Measurements from ENCODE around the gene NEDD4L.

Gene NEDD4L

GRCh38 chr18:58216071-58216481 is 172.1 kb downstream of the NEDD4L start:
- TF ChIP-seq GLIS3 (CRISPR knock-in tag; IDR thresholded peaks at IDR 0.05) (no peak), CSDC2 (CRISPR knock-in tag; IDR thresholded peaks at IDR 0.05) (no peak), PPARA (CRISPR knock-in tag; IDR thresholded peaks at IDR 0.05; ENCODE audit: borderline replicate concordance) (no peak), PATZ1 (CRISPR knock-in tag; IDR thresholded peaks at IDR 0.05; ENCODE audit: borderline replicate concordance) (no peak), TOX (CRISPR knock-in tag; IDR thresholded peaks at IDR 0.05; ENCODE audit: borderline replicate concordance) (no peak), ZNF565 (CRISPR knock-in tag; conservative IDR thresholded peaks at IDR 0.05; ENCODE audit: low read depth) (no peak), BACH2 (CRISPR knock-in tag; IDR thresholded peaks at IDR 0.05; ENCODE audit: borderline replicate concordance) (no peak), CSRNP3 (CRISPR knock-in tag; IDR thresholded peaks at IDR 0.05) (no peak), ZNF8 (CRISPR knock-in tag; IDR thresholded peaks at IDR 0.05) (no peak), OSR1 (CRISPR knock-in tag; IDR thresholded peaks at IDR 0.05) (no peak), CREB5 (CRISPR knock-in tag; IDR thresholded peaks at IDR 0.05; ENCODE audit: low read depth) (no peak)
- no peak; the same call in 1 of the 3 replicates for ATAC-seq

- TF ChIP-seq ZFP3 (CRISPR knock-in tag; IDR thresholded peaks at IDR 0.05), result no peak
- no peak for TF ChIP-seq SNAI2 (CRISPR knock-in tag; IDR thresholded peaks at IDR 0.05)
- TF ChIP-seq RARB (CRISPR knock-in tag; IDR thresholded peaks at IDR 0.05), result no peak
- no peak for TF ChIP-seq CSRNP3 (CRISPR knock-in tag; IDR thresholded peaks at IDR 0.05)
- TF ChIP-seq ZC3H10 (CRISPR knock-in tag; IDR thresholded peaks at IDR 0.05), result no peak
- no peak for TF ChIP-seq ESRRG (CRISPR knock-in tag; IDR thresholded peaks at IDR 0.05)
- no peak for TF ChIP-seq CREB5 (CRISPR knock-in tag; IDR thresholded peaks at IDR 0.05; ENCODE audit: low read depth)
- TF ChIP-seq ZNF565 (CRISPR knock-in tag; conservative IDR thresholded peaks at IDR 0.05; ENCODE audit: low read depth), result no peak
- no peak for TF ChIP-seq GLIS3 (CRISPR knock-in tag; IDR thresholded peaks at IDR 0.05)
- no peak for ATAC-seq
Measured at GRCh38 chr18:58217052-58217451, 173.0 kb downstream of the NEDD4L start.

GRCh38 chr18:58218117-58218516 is 174.1 kb downstream of the NEDD4L start:
- ATAC-seq, result no peak
- no peak for TF ChIP-seq ZFP3 (CRISPR knock-in tag; IDR thresholded peaks at IDR 0.05)
- no peak for TF ChIP-seq ZNF565 (CRISPR knock-in tag; conservative IDR thresholded peaks at IDR 0.05; ENCODE audit: low read depth)
- TF ChIP-seq TSHZ2 (CRISPR knock-in tag; IDR thresholded peaks at IDR 0.05), result no peak
- no peak for TF ChIP-seq ZC3H10 (CRISPR knock-in tag; IDR thresholded peaks at IDR 0.05)
- no peak for TF ChIP-seq TOX (CRISPR knock-in tag; IDR thresholded peaks at IDR 0.05; ENCODE audit: borderline replicate concordance)
- no peak for TF ChIP-seq CREB5 (CRISPR knock-in tag; IDR thresholded peaks at IDR 0.05; ENCODE audit: low read depth)
- TF ChIP-seq POU6F1 (CRISPR knock-in tag; IDR thresholded peaks at IDR 0.05; ENCODE audit: borderline replicate concordance, low read depth), result no peak
- no peak for TF ChIP-seq ESRRG (CRISPR knock-in tag; IDR thresholded peaks at IDR 0.05)
- TF ChIP-seq BACH2 (CRISPR knock-in tag; IDR thresholded peaks at IDR 0.05; ENCODE audit: borderline replicate concordance), result no peak
- TF ChIP-seq GLIS3 (CRISPR knock-in tag; IDR thresholded peaks at IDR 0.05), result no peak
- TF ChIP-seq OSR1 (CRISPR knock-in tag; IDR thresholded peaks at IDR 0.05), result no peak
- TF ChIP-seq CSRNP3 (CRISPR knock-in tag; IDR thresholded peaks at IDR 0.05), result no peak
- no peak for TF ChIP-seq ZNF8 (CRISPR knock-in tag; IDR thresholded peaks at IDR 0.05)
- TF ChIP-seq RARB (CRISPR knock-in tag; IDR thresholded peaks at IDR 0.05), result no peak
- no peak for TF ChIP-seq SNAI2 (CRISPR knock-in tag; IDR thresholded peaks at IDR 0.05)
- TF ChIP-seq ARNTL (CRISPR knock-in tag; IDR thresholded peaks at IDR 0.05; ENCODE audit: borderline replicate concordance, low read depth), result no peak
- TF ChIP-seq TCF4 (CRISPR knock-in tag; IDR thresholded peaks at IDR 0.05; ENCODE audit: borderline replicate concordance), result no peak
